Hematopoietic multipotent progenitor cell treated with erythropoietin and hydrocortisone succinate and interleukin-3 and kit ligand, for 6 days (in vitro differentiated cells): Measurements from ENCODE around the gene DTWD2.
A peak's percentile ranks its signal among the peaks of the same experiment; 100 is the strongest.
"Not testable (repeated sequence)": the region's sequence is repeated elsewhere in the genome, so short reads cannot be mapped to it uniquely, and the experiment has no call there.

Source experiments
- DNase-seq: peaks from one replicate; pipeline ENCODE4 v3.0.0-alpha.2; 2015

DTWD2 gene

GRCh38 chr5:118994595-118994994, 6.2 kb upstream of the DTWD2 start:
- DNase-seq = no peak

GRCh38 chr5:118993118-118993517, 4.8 kb upstream of the DTWD2 start:
- DNase-seq = not testable (repeated sequence)

- not testable (repeated sequence) for DNase-seq
Measured at GRCh38 chr5:118992055-118992454, 3.7 kb upstream of the DTWD2 start.

GRCh38 chr5:118990582-118990981, 2.2 kb upstream of the DTWD2 start:
- DNase-seq = no peak

- DNase-seq = peak; percentile 35
Measured at GRCh38 chr5:118989816-118990215, 1.5 kb upstream of the DTWD2 start.

- DNase-seq = no peak
Measured at GRCh38 chr5:118988866-118989180, 476 bp upstream of the DTWD2 start.

- no peak for DNase-seq
Measured at GRCh38 chr5:118984602-118985001, 3.7 kb downstream of the DTWD2 start.

- no peak for DNase-seq
Measured at GRCh38 chr5:118981783-118982182, 6.6 kb downstream of the DTWD2 start.

GRCh38 chr5:118980438-118980837, 7.9 kb downstream of the DTWD2 start:
- no peak for DNase-seq

GRCh38 chr5:118980017-118980416, 8.3 kb downstream of the DTWD2 start:
- DNase-seq = no peak

- not testable (repeated sequence) for DNase-seq
Measured at GRCh38 chr5:118973779-118974445, 14.4 kb downstream of the DTWD2 start.

GRCh38 chr5:118968925-118969375, 19.4 kb downstream of the DTWD2 start:
- no peak for DNase-seq

- no peak for DNase-seq
Measured at GRCh38 chr5:118968406-118968911, 19.9 kb downstream of the DTWD2 start.

GRCh38 chr5:118967059-118967508, 21.3 kb downstream of the DTWD2 start:
- DNase-seq = no peak

- DNase-seq = no peak
Measured at GRCh38 chr5:118965890-118966289, 22.5 kb downstream of the DTWD2 start.

GRCh38 chr5:118964970-118965369, 23.4 kb downstream of the DTWD2 start:
- not testable (repeated sequence) for DNase-seq

GRCh38 chr5:118964388-118964787, 24.0 kb downstream of the DTWD2 start:
- not testable (repeated sequence) for DNase-seq

- no peak for DNase-seq
Measured at GRCh38 chr5:118963169-118963568, 25.2 kb downstream of the DTWD2 start.

- no peak for DNase-seq
Measured at GRCh38 chr5:118960557-118960956, 27.8 kb downstream of the DTWD2 start.

GRCh38 chr5:118956727-118957126, 31.6 kb downstream of the DTWD2 start:
- DNase-seq = peak; percentile 82

- no peak for DNase-seq
Measured at GRCh38 chr5:118953652-118954005, 34.7 kb downstream of the DTWD2 start.

GRCh38 chr5:118952992-118953651, 35.2 kb downstream of the DTWD2 start:
- DNase-seq = no peak

GRCh38 chr5:118952306-118952705, 36.0 kb downstream of the DTWD2 start:
- not testable (repeated sequence) for DNase-seq

- DNase-seq = not testable (repeated sequence)
Measured at GRCh38 chr5:118950354-118950753, 38.0 kb downstream of the DTWD2 start.
